Sigmoid colon (tissue), 3 donors: ENCODE results near the gene TALDO1.

Source experiments
- CTCF ChIP-seq, 4 experiments: fragments of 450-650 bp in 3 of 4; fragments of 200-600 bp in 1 of 4; IDR thresholded peaks; one replicate each; pipeline ENCODE4 v1.5.1; 2016 to 2019; ENCODE audit warnings: antibody characterized with exemption in 4 of 4, mild to moderate bottlenecking in 3 of 4, moderate library complexity in 2 of 4
- POLR2A ChIP-seq, 2 donors: fragments of 450-650 bp; IDR thresholded peaks; one replicate each; pipeline ENCODE4 v1.6.1; 2016; ENCODE audit warnings: antibody characterized with exemption in 2 of 2, mild to moderate bottlenecking in 2 of 2, moderate library complexity in 2 of 2

- TF ChIP-seq CTCF (IDR thresholded peaks at IDR 0.05) (no peak), POLR2A (IDR thresholded peaks at IDR 0.05) (no peak)
Measured at GRCh38 chr11:778976-779954, 32.0 kb downstream of the TALDO1 start.
